GM23338 (cell line): Measurements from ENCODE around the gene RILPL1. TPM values are rescaled to one million over a fixed set of nuclear protein-coding genes. Genes with fewer than 3 reads are reported as not detected.

Experiments
- ATAC-seq: fragments of 200-7000 bp; cut with Tn5 transposase; 3 replicates; pipeline ENCODE4 v1.9.1; 2020
- DNase-seq: peaks from one replicate; pipeline ENCODE4 v3.0.0-alpha.2; 2015; ENCODE audit warnings: low spot score
- H2AFZ ChIP-seq: fragments of 200-600 bp; sonication (generic); 2 replicates; pipeline ENCODE4 v1.8.0; 2016; ENCODE audit warnings: antibody characterized with exemption, mild to moderate bottlenecking, moderate library complexity
- H3F3A ChIP-seq: fragments of 200-600 bp; sonication (generic); replicated peaks from 2 replicates; pipeline ENCODE4 v1.8.0; 2017; ENCODE audit warnings: antibody characterized with exemption, mixed run types, low read depth
- H3K27ac ChIP-seq: fragments of 200-600 bp; sonication (generic); 2 replicates; pipeline ENCODE4 v1.6.1; 2016; ENCODE audit warnings: low read depth
- H3K27me3 ChIP-seq: fragments of 200-600 bp; sonication (generic); 2 replicates; pipeline ENCODE4 v1.8.0; 2016; ENCODE audit warnings: mild to moderate bottlenecking, mixed run types, moderate library complexity; ENCODE audit not compliant: insufficient read depth
- H3K36me3 ChIP-seq: fragments of 200-600 bp; sonication (generic); 2 replicates; pipeline ENCODE4 v1.8.0; 2016; ENCODE audit warnings: mild to moderate bottlenecking; ENCODE audit not compliant: insufficient read depth
- H3K4me1 ChIP-seq: fragments of 200-600 bp; sonication (generic); 2 replicates; pipeline ENCODE4 v1.8.0; 2016; ENCODE audit warnings: mild to moderate bottlenecking, moderate library complexity; ENCODE audit not compliant: insufficient read depth
- H3K4me2 ChIP-seq: fragments of 200-600 bp; sonication (generic); 2 replicates; pipeline ENCODE4 v1.7.1; 2017; ENCODE audit warnings: mixed run types
- H3K4me3 ChIP-seq: fragments of 200-600 bp; sonication (generic); 2 replicates; pipeline ENCODE4 v1.6.1; 2016; ENCODE audit warnings: mixed run types
- H3K79me2 ChIP-seq: fragments of 200-600 bp; sonication (generic); replicated peaks from 2 replicates; pipeline ENCODE4 v1.8.0; 2017; ENCODE audit warnings: mild to moderate bottlenecking; ENCODE audit not compliant: insufficient read depth
- H3K9me2 ChIP-seq: fragments of 200-600 bp; sonication (generic); 2 replicates; pipeline ENCODE4 v1.8.0; 2017; ENCODE audit not compliant: insufficient read depth
- H4K20me1 ChIP-seq: fragments of 200-600 bp; sonication (generic); replicated peaks from 2 replicates; pipeline ENCODE4 v1.8.0; 2017; ENCODE audit warnings: mild to moderate bottlenecking; ENCODE audit not compliant: insufficient read depth
- H3K27ac Mint-ChIP-seq: 2 replicates; pipeline ENCODE4 v1.8.0; 2020; ENCODE audit warnings: inconsistent platforms, mild to moderate bottlenecking, moderate library complexity, mixed read lengths
- H3K27me3 Mint-ChIP-seq: 3 replicates; pipeline ENCODE4 v1.8.0; 2022; ENCODE audit warnings: low read depth, mild to moderate bottlenecking, moderate library complexity, mixed read lengths, inconsistent platforms; ENCODE audit not compliant: insufficient read depth, poor library complexity
- H3K36me3 Mint-ChIP-seq: 3 replicates; pipeline ENCODE4 v1.8.0; 2021; ENCODE audit warnings: low read depth, mild to moderate bottlenecking, inconsistent platforms, moderate library complexity, mixed read lengths
- H3K4me1 Mint-ChIP-seq: 3 replicates; pipeline ENCODE4 v1.8.0; 2020; ENCODE audit warnings: mild to moderate bottlenecking, inconsistent platforms, mixed read lengths
- H3K4me3 Mint-ChIP-seq: 3 replicates; pipeline ENCODE4 v1.8.0; 2021; ENCODE audit warnings: moderate library complexity, mild to moderate bottlenecking, inconsistent platforms, mixed read lengths
- H3K9me3 Mint-ChIP-seq: 3 replicates; pipeline ENCODE4 v1.8.0; 2020; ENCODE audit warnings: moderate library complexity, mild to moderate bottlenecking, inconsistent platforms, mixed read lengths
- CTCF ChIP-seq, 2 experiments: fragments of 200-600 bp in 1 of 2; sonication (generic) in 1 of 2; conservative IDR thresholded peaks; 2 replicates each; pipeline versions ENCODE4 v1.5.1 to v1.6.1; 2016 to 2017; ENCODE audit warnings: antibody characterized with exemption in 2 of 2, low read depth in 2 of 2, mild to moderate bottlenecking in 2 of 2, moderate library complexity in 1 of 2
- ETS1 ChIP-seq: IDR thresholded peaks from 2 replicates; pipeline ENCODE4 v1.6.1; 2016; ENCODE audit warnings: antibody characterized with exemption
- NANOG ChIP-seq: IDR thresholded peaks from 2 replicates; pipeline ENCODE4 v1.6.1; 2016; ENCODE audit warnings: antibody characterized with exemption, borderline replicate concordance
- STAT1 ChIP-seq: IDR thresholded peaks from one replicate; pipeline ENCODE4 v1.6.1; 2016; ENCODE audit warnings: antibody characterized with exemption; ENCODE audit not compliant: unreplicated experiment
- ZNF114 ChIP-seq: fragments of 250-450 bp; sonication (Bioruptor Pico); IDR thresholded peaks from 2 replicates; pipeline ENCODE4 v1.5.0; 2020; ENCODE audit warnings: mild to moderate bottlenecking, moderate library complexity
- polyA plus RNA-seq: library from polyadenylated mRNA; unstranded; fragments of >200 nt; fragmentation: Nextera tagmentation; extraction: Ambion mirVana; gene quantifications from 2 replicates; pipeline ENCODE4 v1.2.1, GENCODE V29; 2016
- total RNA-seq: library from RNA; depleted of rRNA; stranded (reverse); fragments of >200 nt; shearing (Covaris generic); gene quantifications from 2 replicates; pipeline ENCODE4 v1.2.3, GENCODE V29; 2014
- TF ChIP-seq, protein P1 (sequence below): IDR thresholded peaks from one replicate; pipeline ENCODE4 v1.6.1; 2018; ENCODE audit warnings: antibody characterized with exemption; ENCODE audit not compliant: unreplicated experiment

RILPL1 gene
- total and polyA plus RNA-seq, 2 experiments from 2014 or later: 3.9 to 7.9 TPM

- no peak for ATAC-seq
- no peak overlapping the region for H3K27ac ChIP-seq
- H3K4me1 Mint-ChIP-seq: no peaks in the 10 kb centered on the region
- H3K79me2 ChIP-seq: no peaks in the 10 kb centered on the region
- no peaks in the 10 kb centered on the region for H3K36me3 ChIP-seq
- no peak overlapping the region for H3K4me3 ChIP-seq
- H2AFZ ChIP-seq: no peak overlapping the region
- H3K27ac Mint-ChIP-seq: no peak overlapping the region
- no peak for DNase-seq
- TF ChIP-seq, protein P1, sequence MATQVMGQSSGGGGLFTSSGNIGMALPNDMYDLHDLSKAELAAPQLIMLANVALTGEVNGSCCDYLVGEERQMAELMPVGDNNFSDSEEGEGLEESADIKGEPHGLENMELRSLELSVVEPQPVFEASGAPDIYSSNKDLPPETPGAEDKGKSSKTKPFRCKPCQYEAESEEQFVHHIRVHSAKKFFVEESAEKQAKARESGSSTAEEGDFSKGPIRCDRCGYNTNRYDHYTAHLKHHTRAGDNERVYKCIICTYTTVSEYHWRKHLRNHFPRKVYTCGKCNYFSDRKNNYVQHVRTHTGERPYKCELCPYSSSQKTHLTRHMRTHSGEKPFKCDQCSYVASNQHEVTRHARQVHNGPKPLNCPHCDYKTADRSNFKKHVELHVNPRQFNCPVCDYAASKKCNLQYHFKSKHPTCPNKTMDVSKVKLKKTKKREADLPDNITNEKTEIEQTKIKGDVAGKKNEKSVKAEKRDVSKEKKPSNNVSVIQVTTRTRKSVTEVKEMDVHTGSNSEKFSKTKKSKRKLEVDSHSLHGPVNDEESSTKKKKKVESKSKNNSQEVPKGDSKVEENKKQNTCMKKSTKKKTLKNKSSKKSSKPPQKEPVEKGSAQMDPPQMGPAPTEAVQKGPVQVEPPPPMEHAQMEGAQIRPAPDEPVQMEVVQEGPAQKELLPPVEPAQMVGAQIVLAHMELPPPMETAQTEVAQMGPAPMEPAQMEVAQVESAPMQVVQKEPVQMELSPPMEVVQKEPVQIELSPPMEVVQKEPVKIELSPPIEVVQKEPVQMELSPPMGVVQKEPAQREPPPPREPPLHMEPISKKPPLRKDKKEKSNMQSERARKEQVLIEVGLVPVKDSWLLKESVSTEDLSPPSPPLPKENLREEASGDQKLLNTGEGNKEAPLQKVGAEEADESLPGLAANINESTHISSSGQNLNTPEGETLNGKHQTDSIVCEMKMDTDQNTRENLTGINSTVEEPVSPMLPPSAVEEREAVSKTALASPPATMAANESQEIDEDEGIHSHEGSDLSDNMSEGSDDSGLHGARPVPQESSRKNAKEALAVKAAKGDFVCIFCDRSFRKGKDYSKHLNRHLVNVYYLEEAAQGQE: no peak
- H3K9me2 ChIP-seq: no peaks in the 10 kb centered on the region
- H3K36me3 Mint-ChIP-seq: peaks cover 3% of the 10 kb centered on the region; the same call in 2 of the 3 replicates
- no peaks in the 10 kb centered on the region for H3K27me3 ChIP-seq
- H3K27me3 Mint-ChIP-seq: peaks cover 10% of the 10 kb centered on the region
- no peak overlapping the region for H3K4me3 Mint-ChIP-seq
- no peaks in the 10 kb centered on the region for H3K9me3 Mint-ChIP-seq
- H3K4me2 ChIP-seq: no peak overlapping the region
- no peaks in the 10 kb centered on the region for H4K20me1 ChIP-seq
- H3F3A ChIP-seq: no peaks in the 10 kb centered on the region
- no peaks in the 10 kb centered on the region for H3K4me1 ChIP-seq
Observed at GRCh38 chr12:123502163-123502704, 31.3 kb downstream of the RILPL1 start.

DNA sequence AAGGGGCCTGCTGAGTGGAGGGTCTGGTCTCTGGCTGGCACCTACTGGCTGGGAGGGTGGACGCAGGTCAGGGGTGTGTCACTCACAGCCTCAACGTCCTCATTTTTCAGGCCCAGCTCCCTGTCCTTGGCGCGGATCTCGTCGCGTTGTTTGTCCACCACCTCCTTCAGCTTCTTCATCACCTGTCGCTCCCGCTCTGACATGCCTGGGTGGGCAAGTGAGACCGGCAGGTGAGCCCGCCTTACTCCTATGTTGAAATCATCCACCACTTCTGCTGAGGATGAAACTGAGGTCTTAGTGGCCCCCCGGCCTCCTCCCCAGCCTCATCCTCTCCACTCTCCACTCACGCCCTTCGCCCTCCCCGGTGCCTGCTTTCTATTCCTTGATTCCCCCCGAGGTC lies 34.2 kb downstream of the RILPL1 start:
- no peak overlapping the region for H2AFZ ChIP-seq
- no peaks in the 10 kb centered on the region for H3K4me1 ChIP-seq
- Mint-ChIP-seq H3K4me1 (no peaks in the 10 kb centered on the region), H3K27me3 (peaks cover 5% of the 10 kb centered on the region), H3K4me3 (no peak overlapping the region), H3K36me3 (peaks cover 3% of the 10 kb centered on the region; the same call in 2 of the 3 replicates), H3K9me3 (no peaks in the 10 kb centered on the region), H3K27ac (no peak overlapping the region)
- no peaks in the 10 kb centered on the region for H3K36me3 ChIP-seq
- no peaks in the 10 kb centered on the region for H3K79me2 ChIP-seq
- H4K20me1 ChIP-seq: no peaks in the 10 kb centered on the region
- no peak overlapping the region for H3K4me3 ChIP-seq
- no peak for TF ChIP-seq ZNF114 (CRISPR knock-in tag)
- H3F3A ChIP-seq: no peaks in the 10 kb centered on the region
- H3K9me2 ChIP-seq: no peaks in the 10 kb centered on the region
- ATAC-seq: no peak
- no peak overlapping the region for H3K4me2 ChIP-seq
- no peaks in the 10 kb centered on the region for H3K27me3 ChIP-seq
- DNase-seq: no peak
- no peak overlapping the region for H3K27ac ChIP-seq

- peaks cover 5% of the 10 kb centered on the region for H3K4me1 Mint-ChIP-seq
- no peaks in the 10 kb centered on the region for H3K36me3 ChIP-seq
- H3K36me3 Mint-ChIP-seq: peaks cover 3% of the 10 kb centered on the region; the same call in 1 of the 3 replicates
- H3K79me2 ChIP-seq: no peaks in the 10 kb centered on the region
- ATAC-seq: peak; percentile 50
- no peak overlapping the region; the same call in 2 of the 3 replicates for H3K4me3 Mint-ChIP-seq
- no peak overlapping the region for H3K4me2 ChIP-seq
- H3K4me3 ChIP-seq: no peak overlapping the region
- H3F3A ChIP-seq: no peaks in the 10 kb centered on the region
- DNase-seq: no peak
- H3K27ac Mint-ChIP-seq: no peak overlapping the region
- H3K27ac ChIP-seq: no peak overlapping the region
- H4K20me1 ChIP-seq: no peaks in the 10 kb centered on the region
- H3K9me2 ChIP-seq: no peaks in the 10 kb centered on the region
- peaks cover 5% of the 10 kb centered on the region for H3K27me3 Mint-ChIP-seq
- no peaks in the 10 kb centered on the region for H3K4me1 ChIP-seq
- H3K9me3 Mint-ChIP-seq: no peaks in the 10 kb centered on the region
- H3K27me3 ChIP-seq: no peaks in the 10 kb centered on the region
- H2AFZ ChIP-seq: no peak overlapping the region
- no peak for TF ChIP-seq NANOG
- TF ChIP-seq CTCF (conservative IDR thresholded peaks at IDR 0.05; ENCODE audit: low read depth in 2 of 2): peak in 1 of 2 experiments; percentile 23; a peak in 1 of 4 replicates
- TF ChIP-seq ETS1: no peak
- TF ChIP-seq STAT1: no peak
Observed at GRCh38 chr12:123498126-123498825, 35.2 kb downstream of the RILPL1 start.
